Cardiac fibroblast (primary cell): ENCODE results near the gene ITGB2.

Experiments used
- DNase-seq, 2 donors: peaks; one replicate each; pipeline versions ENCODE4 v3.0.0 to v3.0.0-alpha.2; 2010; ENCODE audit warnings: low read depth in 2 of 2
- H3K4me3 ChIP-seq, 2 donors: replicated peaks in 1 of 2; 1 replicate in 1 of 2; 2 replicates in 1 of 2; pipeline ENCODE4 v1.5.1; 2011; ENCODE audit warnings: low read depth in 2 of 2, low read length in 2 of 2, mild to moderate bottlenecking in 2 of 2, moderate library complexity in 1 of 2
- CTCF ChIP-seq: IDR thresholded peaks from one replicate; pipeline ENCODE4 v1.5.1; 2011; ENCODE audit warnings: low read depth, mild to moderate bottlenecking, low read length, inconsistent platforms

Gene ITGB2

GRCh38 chr21:44912158-44912473 lies 8.6 kb downstream of the ITGB2 start:
- H3K4me3 ChIP-seq = no peak overlapping the region
- no peak for DNase-seq
- no peak for TF ChIP-seq CTCF

- DNase-seq = no peak
- TF ChIP-seq CTCF = no peak
- no peak overlapping the region for H3K4me3 ChIP-seq
These were observed 9.1 kb downstream of the ITGB2 start for GRCh38 chr21:44911384-44912157.

- no peak for DNase-seq
- no peak for TF ChIP-seq CTCF
- H3K4me3 ChIP-seq = no peak overlapping the region
These were observed 9.7 kb downstream of the ITGB2 start for GRCh38 chr21:44911068-44911383.

- no peak for TF ChIP-seq CTCF
- H3K4me3 ChIP-seq = no peak overlapping the region
- DNase-seq = no peak
These were observed 10.3 kb downstream of the ITGB2 start for GRCh38 chr21:44910229-44911067.

GRCh38 chr21:44909719-44910118 lies 11.0 kb downstream of the ITGB2 start:
- TF ChIP-seq CTCF = no peak
- DNase-seq = no peak
- H3K4me3 ChIP-seq = no peak overlapping the region

DNA sequence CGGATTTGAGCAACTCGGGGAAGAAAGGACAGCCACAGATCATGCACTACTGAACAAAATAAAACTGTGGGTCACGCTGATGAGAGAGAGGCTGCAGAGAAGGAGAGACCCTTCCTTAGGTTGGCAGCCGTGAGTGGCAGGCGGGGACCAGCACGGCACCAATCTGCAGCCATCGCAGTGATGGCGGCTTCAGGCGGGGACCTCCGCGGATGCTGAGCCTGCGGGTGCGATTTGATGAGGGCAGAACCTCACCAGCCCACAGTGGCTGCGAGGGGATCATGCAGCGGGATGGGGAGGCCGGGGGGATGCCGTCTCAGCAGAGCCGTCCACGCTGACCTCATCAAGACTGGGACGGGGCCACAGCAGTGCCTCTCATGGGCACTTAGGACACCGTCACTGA lies 11.8 kb downstream of the ITGB2 start:
- H3K4me3 ChIP-seq = no peak overlapping the region
- no peak for TF ChIP-seq CTCF

More for the DNA sequence above, 11.8 kb downstream of the ITGB2 start:
- DNase-seq = no peak
